ENCODE data around the gene UNC45A.

- TF ChIP-seq CTCF (IDR thresholded peaks at IDR 0.05; ENCODE audit: low read length) (no peak), EZH2 (IDR thresholded peaks at IDR 0.05; ENCODE audit: borderline replicate concordance, low read length) (no peak)
Measured at GRCh38 chr15:90955624-90956273, 20.7 kb downstream of the UNC45A start.

Data from OCI-LY1 (cell line).